SH-SY5Y (cell line): ENCODE data around the gene ABCA1.

Source experiments
- GATA2 ChIP-seq: IDR thresholded peaks from 2 replicates; pipeline ENCODE4 v1.6.1; 2011; ENCODE audit warnings: mild to moderate bottlenecking, low read depth, low read length
- GATA3 ChIP-seq: IDR thresholded peaks from 2 replicates; pipeline ENCODE4 v1.6.1; 2011; ENCODE audit warnings: low read depth, mild to moderate bottlenecking, low read length, moderate library complexity

DNA sequence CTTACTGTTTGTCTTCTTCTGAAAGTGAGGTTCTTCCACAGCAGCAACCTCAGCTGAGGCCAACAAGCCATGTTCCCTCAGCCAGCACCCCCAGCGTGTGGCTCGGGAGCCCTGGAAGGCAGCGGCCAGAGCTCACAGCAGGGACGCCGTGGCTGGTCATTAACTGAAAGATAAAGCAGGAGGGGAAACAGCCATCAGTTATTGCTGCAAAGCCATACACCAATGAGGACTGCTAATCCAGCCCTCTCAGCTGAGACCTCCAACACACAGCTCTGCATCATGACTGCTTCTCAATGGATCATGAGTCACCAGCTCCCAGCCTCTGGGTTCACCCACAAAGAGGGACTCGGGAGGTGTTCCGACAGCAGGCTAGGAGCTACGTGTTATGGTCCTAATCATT lies 24.3 kb downstream of the ABCA1 start:
- TF ChIP-seq GATA2, result no peak
- TF ChIP-seq GATA3, result no peak
